ENCODE results near the gene GALNT6. TPM values are rescaled to one million over a fixed set of nuclear protein-coding genes. Genes with fewer than 3 reads are reported as not detected.

The GALNT6 gene
- total and polyA plus RNA-seq, 9 of the 15 experiments (the other 6 are each of a cell fraction or from before 2014, with no cell fraction given): 1.5 to 8.6 (median 5.1) TPM

DNA sequence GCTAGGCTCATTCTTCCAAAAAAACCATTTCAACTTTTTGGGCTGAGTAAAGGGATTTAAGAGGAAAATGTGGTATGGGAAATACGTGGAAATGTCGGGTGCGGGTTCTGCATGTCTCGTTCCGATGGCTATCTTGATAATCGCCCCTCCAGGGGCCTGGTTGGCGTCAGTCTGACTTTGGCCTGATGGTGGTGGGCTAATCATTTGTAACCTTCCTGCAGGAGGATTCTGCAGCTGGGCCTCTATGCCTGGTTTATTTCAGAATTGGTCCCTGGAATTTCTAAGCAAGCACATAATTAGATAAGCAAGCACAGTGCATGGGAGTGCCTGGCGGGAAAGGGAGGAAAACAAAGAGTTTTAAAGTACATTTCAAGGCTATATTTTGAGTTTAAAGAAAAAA, 18.6 kb upstream of the GALNT6 start:
- no peak overlapping the region for H3K9ac ChIP-seq (ENCODE audit: insufficient read depth in 1 of 2, low read depth in 2 of 2, low read length in 2 of 2)
- DNase-seq (ENCODE audit: extremely low read depth in 1 of 4, low spot score in 3 of 4) (no peak), ATAC-seq (no peak), FAIRE-seq (no peak)
- no peaks in the 10 kb centered on the region for H3K9me3 ChIP-seq (replicated peaks; ENCODE audit: control insufficient read depth, insufficient read depth, low read depth, low read length)
- no TSS peak for BruUV-seq (replicated peaks)
- POLR2A ChIA-PET: no interaction called here
- no peaks in the 10 kb centered on the region for H4K20me1 ChIP-seq (replicated peaks; ENCODE audit: control insufficient read depth, insufficient read depth, low read length)
- no peak overlapping the region for H3K4me2 ChIP-seq (ENCODE audit: insufficient read depth, low read length)
- H3K27ac ChIP-seq (ENCODE audit: extremely low read depth, low read depth, low read length): no peak overlapping the region
- H3K79me2 ChIP-seq (ENCODE audit: control insufficient read depth, insufficient read depth, low read length): no peaks in the 10 kb centered on the region
- H3K27me3 ChIP-seq (ENCODE audit: control insufficient read depth in 2 of 2, insufficient read depth in 2 of 2, low read length in 2 of 2): peaks cover 0 to 3% of the 10 kb centered on the region in 2 experiments; a peak in 2 of 5 replicates
- in situ Hi-C loops (cut with MboI): loop anchor here (25.0 kb wide), 1 partner anchor 602 kb away; the partner anchor contains the start of gene TAMALIN
- H2AFZ ChIP-seq (ENCODE audit: low read depth, low read length): no peak overlapping the region
- WGBS (ENCODE audit: insufficient coverage, low coverage, missing lambda C conversion rate): 4% methylated on average over 8 of the region's 8 CpGs
- intact Hi-C loops (cut with micrococcal nuclease): no loop called here
- peaks cover 0 to 2% of the 10 kb centered on the region in 2 experiments; a peak in 1 of 5 replicates for H3K4me1 ChIP-seq (replicated peaks in 1 of 2; ENCODE audit: control insufficient read depth in 2 of 2, insufficient read depth in 2 of 2, low read length in 2 of 2)
- CTCF ChIA-PET (ENCODE audit: low intra/inter-chr PET ratio): no interaction called here
- H3K36me3 ChIP-seq (ENCODE audit: control insufficient read depth, insufficient read depth, low read length): no peaks in the 10 kb centered on the region
- no peak overlapping the region for H3K4me3 ChIP-seq
- H3K9me1 ChIP-seq (ENCODE audit: control insufficient read depth, insufficient read depth, low read length): no peaks in the 10 kb centered on the region
- TF ChIP-seq RERE (CRISPR knock-in tag; IDR thresholded peaks at IDR 0.05; ENCODE audit: borderline replicate concordance) (no peak), ZNF79 (CRISPR knock-in tag; IDR thresholded peaks at IDR 0.05; ENCODE audit: low read depth) (no peak), CEBPG (CRISPR knock-in tag; IDR thresholded peaks at IDR 0.05) (no peak), CEBPG (tag; conservative IDR thresholded peaks at IDR 0.05 in 1 of 2, IDR thresholded peaks at IDR 0.05 in 1 of 2) (no peak), CHD4 (IDR thresholded peaks at IDR 0.05; ENCODE audit: insufficient read depth, insufficient replicate concordance, low read depth, low read length, poor library complexity, severe bottlenecking) (no peak), AFF4 (CRISPR knock-in tag; IDR thresholded peaks at IDR 0.05) (no peak), ATF7 (IDR thresholded peaks at IDR 0.05) (no peak), HDAC1 (IDR thresholded peaks at IDR 0.05) (no peak), MAZ (CRISPR knock-in tag; conservative IDR thresholded peaks at IDR 0.05 in 1 of 2, IDR thresholded peaks at IDR 0.05 in 1 of 2) (no peak), HES1 (IDR thresholded peaks at IDR 0.05; ENCODE audit: low read depth) (no peak), POLR2G (IDR thresholded peaks at IDR 0.05; ENCODE audit: low read depth, low read length) (no peak), HDAC8 (tag; IDR thresholded peaks at IDR 0.05) (no peak)
